Loucy (cell line): ENCODE results near the gene ANKRD33B.

Source experiments
- EZH2phosphoT487 ChIP-seq: fragments of 200-600 bp; IDR thresholded peaks from 2 replicates; pipeline ENCODE4 v1.6.1; 2018; ENCODE audit warnings: antibody characterized with exemption, mild to moderate bottlenecking, moderate library complexity, borderline replicate concordance
- TF ChIP-seq, protein P1 (sequence below): fragments of 200-600 bp; sonication (generic); conservative IDR thresholded peaks from 2 replicates; pipeline ENCODE4 v1.5.1; 2014; ENCODE audit warnings: mild to moderate bottlenecking, antibody characterized with exemption, low read length

DNA sequence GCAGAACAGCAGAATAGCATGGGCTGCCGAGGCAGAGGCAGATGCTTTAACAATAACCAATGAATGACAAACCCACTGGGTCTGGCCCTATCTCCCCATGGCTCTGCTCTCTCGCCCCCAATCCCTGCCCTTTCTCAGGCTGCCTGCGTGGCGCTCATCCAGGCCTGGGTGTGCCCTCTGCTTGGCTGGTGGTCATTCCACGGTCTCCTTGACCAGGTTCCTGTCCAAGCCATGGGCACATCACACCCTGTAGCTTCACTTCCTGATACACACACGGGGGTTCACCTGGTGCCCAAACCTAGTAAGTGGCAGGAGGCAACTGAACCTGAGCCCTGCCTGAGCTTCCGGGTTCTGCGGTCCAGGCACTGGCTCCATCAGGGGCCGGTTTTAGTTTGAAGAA lies 109.5 kb downstream of the ANKRD33B start:
- TF ChIP-seq, protein P1, sequence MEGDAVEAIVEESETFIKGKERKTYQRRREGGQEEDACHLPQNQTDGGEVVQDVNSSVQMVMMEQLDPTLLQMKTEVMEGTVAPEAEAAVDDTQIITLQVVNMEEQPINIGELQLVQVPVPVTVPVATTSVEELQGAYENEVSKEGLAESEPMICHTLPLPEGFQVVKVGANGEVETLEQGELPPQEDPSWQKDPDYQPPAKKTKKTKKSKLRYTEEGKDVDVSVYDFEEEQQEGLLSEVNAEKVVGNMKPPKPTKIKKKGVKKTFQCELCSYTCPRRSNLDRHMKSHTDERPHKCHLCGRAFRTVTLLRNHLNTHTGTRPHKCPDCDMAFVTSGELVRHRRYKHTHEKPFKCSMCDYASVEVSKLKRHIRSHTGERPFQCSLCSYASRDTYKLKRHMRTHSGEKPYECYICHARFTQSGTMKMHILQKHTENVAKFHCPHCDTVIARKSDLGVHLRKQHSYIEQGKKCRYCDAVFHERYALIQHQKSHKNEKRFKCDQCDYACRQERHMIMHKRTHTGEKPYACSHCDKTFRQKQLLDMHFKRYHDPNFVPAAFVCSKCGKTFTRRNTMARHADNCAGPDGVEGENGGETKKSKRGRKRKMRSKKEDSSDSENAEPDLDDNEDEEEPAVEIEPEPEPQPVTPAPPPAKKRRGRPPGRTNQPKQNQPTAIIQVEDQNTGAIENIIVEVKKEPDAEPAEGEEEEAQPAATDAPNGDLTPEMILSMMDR: no peak
- TF ChIP-seq EZH2phosphoT487: no peak
